GM12891 (cell line): Measurements from ENCODE around the gene BICD1.

ENCODE experiments used
- POLR2A ChIP-seq: IDR thresholded peaks from 2 replicates; pipeline ENCODE4 v1.6.1; 2011; ENCODE audit warnings: low read depth, low read length, control low read depth
- POLR2AphosphoS5 ChIP-seq: IDR thresholded peaks from 2 replicates; pipeline ENCODE4 v1.6.1; 2011; ENCODE audit warnings: low read depth, low read length, control low read depth
- TAF1 ChIP-seq: IDR thresholded peaks from 2 replicates; pipeline ENCODE4 v1.6.1; 2011; ENCODE audit warnings: low read depth, low read length, control low read depth

DNA sequence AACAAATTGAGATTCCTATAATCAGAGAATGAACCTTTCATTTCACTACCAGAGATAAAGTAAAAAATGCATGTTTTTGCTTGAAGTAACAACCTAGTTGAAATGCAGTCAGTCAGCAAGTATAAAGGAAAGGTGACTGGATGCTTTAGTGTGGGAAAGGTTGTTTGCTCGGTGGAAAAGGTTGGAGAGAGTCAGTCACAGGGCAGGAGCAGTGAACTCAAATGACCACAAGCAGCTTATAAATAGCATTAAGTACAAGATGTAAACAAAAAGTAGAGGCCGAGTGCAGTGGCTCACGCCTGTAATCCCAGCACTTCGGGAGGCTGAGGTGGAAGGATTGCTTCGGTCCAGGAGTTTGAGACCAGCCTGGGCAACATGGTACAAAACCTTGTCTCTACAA is 194.6 kb downstream of the BICD1 start:
- TF ChIP-seq TAF1 (no peak), POLR2A (no peak), POLR2AphosphoS5 (no peak)
